ENCODE measurements around the gene FRK.
"Not testable (repeated sequence)": the region's sequence is repeated elsewhere in the genome, so short reads cannot be mapped to it uniquely, and the experiment has no call there.

The FRK gene

DNA sequence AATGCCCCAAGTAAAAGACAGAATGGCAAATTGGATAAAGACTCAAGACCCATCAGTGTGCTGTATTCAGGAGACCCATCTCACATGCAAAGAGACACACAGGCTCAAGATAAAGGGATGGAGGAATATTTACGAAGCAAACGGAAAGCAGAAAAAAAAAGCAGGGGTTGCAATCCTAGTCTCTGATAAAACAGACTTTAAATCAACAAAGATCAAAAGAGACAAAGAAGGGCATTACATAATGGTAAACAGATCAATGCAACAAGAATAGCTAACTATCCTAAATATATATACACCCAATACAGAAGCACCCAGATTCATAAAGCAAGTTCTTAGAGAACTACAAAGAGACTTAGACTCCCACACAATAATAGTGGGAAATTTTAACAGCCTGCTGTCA, 123.2 kb downstream of the FRK start:
- DNase-seq: not testable (repeated sequence)

DNA sequence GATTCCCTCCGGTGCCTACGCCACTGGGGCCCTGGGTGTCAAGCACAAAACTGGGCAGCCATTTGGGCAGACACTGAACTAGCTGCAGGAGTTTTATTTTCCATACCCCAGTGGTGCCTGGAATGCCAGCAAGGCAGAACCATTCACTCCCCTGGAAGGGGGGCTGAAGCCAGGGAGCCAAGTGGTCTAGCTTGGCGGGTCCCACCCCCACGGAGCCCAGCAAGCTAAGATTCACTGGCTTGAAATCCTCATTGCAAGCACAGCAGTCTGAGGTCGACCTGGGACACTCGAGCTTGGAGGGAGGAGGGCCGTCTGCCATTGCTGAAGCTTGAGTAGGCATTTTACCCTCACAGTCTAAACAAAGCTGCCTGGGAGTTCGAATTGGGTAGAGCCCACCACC, 125.3 kb downstream of the FRK start:
- DNase-seq: no peak

- no peak for DNase-seq
Observed at GRCh38 chr6:115934829-115935228, 125.9 kb downstream of the FRK start.

- DNase-seq: no peak
Observed at GRCh38 chr6:115934145-115934544, 126.5 kb downstream of the FRK start.

- DNase-seq: no peak
Observed at GRCh38 chr6:115932481-115932880, 128.2 kb downstream of the FRK start.

DNA sequence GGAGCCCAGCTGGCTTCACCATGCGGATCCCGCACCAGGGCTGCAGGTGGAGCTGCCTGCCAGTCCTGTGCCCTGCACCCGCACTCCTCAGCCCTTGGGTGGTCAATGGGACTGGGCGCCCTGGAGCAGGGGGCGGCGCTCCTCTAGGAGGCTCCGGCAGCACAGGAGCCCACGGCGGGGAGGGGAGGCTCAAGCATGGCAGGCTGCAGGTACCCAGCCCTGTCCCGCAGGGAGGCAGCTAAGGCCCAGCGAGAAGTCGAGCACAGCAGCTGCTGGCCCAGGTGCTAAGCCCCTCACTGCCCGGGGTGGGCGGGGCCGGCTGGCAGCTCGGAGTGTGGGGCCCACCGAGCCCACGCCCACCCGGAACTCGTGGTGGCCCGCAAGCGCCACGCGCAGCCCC, 132.7 kb downstream of the FRK start:
- not testable (repeated sequence) for DNase-seq

GRCh38 chr6:115922971-115923370, 137.7 kb downstream of the FRK start:
- no peak for DNase-seq

DNA sequence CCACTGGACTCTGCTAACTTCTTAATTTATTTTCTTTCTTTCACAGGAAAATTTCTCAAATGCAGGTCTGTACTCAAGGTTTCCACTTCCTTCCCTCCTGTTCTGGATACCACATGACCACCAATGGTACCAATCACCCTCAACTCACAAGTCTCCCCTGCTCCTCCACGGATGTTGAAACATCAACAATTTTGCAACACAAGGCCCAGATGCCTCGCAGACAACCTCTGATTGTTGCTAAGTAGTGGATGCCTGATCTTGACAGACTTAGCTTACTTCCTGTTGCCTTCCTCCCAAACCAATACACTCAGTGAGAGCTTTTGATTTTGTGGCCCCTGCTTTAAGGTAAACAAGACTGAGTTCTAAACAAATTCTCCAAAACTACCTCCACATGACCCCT, 146.6 kb downstream of the FRK start:
- no peak for DNase-seq

DNA sequence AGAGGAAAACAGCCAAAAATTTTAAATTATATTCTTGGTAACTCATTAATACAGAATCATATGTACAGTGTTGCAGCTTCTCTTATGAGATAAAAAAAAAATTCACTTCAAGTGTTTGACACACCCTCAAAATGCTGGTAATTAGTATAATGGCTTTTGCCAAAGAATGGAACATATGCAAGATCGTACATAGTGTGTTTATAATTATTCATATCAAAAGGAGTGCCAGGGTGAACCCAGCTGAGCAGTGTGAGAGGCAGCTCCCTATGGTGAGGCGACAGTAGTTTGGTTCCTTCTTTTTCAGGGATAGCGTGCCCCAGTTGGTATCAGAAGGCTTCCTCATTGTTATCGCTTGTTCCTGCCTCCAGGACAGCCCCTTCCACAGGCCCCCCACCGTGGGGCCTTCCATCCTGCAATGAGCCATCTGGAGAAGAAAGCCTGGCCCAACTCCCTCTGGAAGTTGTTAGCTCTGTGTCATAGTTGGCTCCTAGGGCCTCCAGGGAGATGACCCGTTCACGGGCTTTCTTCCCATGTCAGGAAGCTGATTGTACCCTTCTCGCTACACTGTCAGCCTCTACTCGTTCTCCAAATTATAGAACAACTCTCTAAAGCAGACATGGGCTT, 150.7 kb downstream of the FRK start:
- DNase-seq: no peak

GRCh38 chr6:115908906-115909559, 151.7 kb downstream of the FRK start:
- DNase-seq: no peak

GRCh38 chr6:115905471-115905870, 155.2 kb downstream of the FRK start:
- no peak for DNase-seq

DNA sequence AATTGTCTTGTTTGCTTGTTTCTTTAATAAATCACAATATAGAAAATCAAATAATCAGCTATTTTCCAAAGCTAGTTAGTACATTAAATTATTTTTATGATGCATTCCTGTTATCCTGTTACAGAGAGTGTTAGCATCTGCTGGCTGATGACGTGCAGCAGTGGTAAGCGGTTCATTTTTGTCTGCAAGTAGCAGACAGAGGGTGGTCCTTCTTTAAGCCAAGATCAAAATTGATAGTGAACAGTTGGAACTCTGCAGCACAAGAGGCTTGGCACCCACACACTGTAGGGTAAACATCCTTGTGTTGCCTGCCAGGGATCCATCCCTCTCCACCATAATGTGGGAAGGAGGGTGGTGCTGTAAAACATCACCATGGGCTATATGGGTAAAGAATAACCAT, 158.3 kb downstream of the FRK start:
- DNase-seq: no peak

GRCh38 chr6:115901896-115902295, 158.8 kb downstream of the FRK start:
- DNase-seq: no peak

DNA sequence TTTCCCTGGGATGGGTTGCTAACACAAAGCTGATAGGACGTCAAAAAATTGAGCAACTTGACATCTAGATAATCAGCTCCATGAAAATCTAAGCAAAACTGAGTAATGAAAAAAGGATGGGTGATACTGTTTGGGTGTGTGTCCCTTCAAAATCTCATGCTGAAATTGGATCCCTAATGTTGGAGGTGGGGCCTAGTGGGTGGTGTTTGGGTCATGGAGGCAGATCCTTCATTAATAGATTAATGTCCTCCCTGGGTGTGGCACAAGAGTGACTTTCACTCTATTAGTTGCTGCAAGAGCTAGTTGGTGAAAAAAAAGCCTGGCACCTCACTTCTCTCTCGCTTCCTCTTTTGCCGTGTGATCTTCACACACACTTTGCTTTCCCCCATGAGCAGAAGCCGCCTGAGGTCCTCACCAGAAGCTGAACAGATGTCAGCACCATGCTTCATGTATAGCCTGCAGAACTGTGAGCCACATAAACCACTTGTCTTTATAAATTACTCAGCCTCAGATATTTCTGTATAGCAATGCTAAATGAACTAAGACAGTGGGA, 160.9 kb downstream of the FRK start:
- DNase-seq: no peak

GRCh38 chr6:115898246-115898645, 162.4 kb downstream of the FRK start:
- no peak for DNase-seq

DNA sequence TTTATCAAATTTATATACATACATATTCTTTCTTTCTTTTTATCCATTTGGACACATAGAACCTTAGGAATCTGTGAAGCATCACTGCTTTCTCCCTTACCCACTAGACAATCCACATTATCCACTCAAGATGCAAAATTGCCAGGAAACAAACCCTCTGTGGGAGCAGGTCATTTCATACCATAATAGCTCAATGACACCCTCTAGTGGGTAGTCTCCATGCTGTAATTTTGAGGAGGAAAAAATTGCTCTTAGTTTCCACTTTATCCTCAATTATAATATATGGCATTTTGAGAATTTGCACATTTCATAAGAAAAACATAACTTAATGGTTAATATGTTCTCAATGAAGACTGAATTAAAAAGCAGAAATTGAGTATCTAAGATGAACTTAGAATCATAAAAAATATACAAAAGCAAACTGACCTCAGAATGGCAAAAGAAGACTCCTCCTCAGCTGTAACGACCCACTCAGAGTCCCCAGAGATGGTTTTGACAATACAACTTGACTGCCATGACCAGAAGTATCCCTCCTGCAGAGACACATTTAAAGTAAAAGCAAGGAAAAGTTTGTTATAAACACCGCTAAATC, 164.1 kb downstream of the FRK start:
- DNase-seq: no peak

DNA sequence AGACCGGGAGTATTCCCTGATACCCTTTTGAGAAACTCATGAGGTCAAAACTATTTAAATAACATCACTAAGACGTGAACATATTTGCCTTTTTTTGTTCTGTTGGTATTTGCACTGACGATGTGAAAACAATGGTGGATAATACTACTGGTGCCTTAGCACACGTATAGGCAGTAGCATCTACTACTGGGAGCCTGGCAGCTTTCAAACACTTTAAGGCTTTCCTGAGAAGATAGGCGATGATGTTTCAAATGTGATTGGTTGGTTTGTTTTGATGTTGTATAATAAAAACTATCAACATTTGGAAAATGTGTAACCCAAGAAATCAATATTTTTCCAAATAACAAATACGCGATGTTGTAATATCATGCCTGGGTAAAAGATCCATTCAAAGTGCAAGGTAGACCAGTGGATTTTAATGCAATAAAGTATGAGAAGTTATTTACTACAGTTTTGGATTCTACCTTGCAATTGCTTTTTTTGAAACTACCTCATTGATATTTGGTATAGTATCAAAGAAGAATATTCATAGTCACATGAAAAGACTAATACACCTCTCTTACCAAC, 166.2 kb downstream of the FRK start:
- no peak for DNase-seq

- DNase-seq: no peak
Observed at GRCh38 chr6:115891750-115892149, 168.9 kb downstream of the FRK start.

- DNase-seq: no peak
Observed at GRCh38 chr6:115891111-115891669, 169.5 kb downstream of the FRK start.

DNA sequence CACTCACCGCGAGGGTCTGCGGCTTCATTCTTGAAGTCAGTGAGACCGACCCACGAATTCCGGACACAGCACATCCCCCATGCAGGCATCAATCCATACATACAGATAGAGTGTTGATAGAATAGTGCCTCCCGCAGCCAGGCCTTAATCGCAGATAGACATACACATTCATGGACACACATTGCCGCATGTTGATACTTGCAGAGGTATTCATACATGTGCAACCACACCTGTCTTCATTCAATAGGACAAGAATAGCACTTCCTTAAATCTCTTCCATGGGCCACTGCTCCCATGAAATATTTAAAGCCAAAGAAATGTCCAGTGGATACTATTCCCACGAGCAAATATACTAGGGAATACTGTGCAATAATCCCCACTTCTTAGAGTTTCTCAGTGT, 170.5 kb downstream of the FRK start:
- DNase-seq: no peak

- DNase-seq: not testable (repeated sequence)
Observed at GRCh38 chr6:115888687-115889470, 171.8 kb downstream of the FRK start.

- no peak for DNase-seq
Observed at GRCh38 chr6:115887891-115888290, 172.8 kb downstream of the FRK start.

Measured in CD4-positive, alpha-beta T cell treated with Interleukin-1 beta for 1 hour (primary cell).